ENCODE measurements around the gene CHD9. TPM values are rescaled to one million over a fixed set of nuclear protein-coding genes. Genes with fewer than 3 reads are reported as not detected.

CHD9 gene
- total RNA-seq, 1 donor from 2014 or later, result 68.6 TPM

DNA sequence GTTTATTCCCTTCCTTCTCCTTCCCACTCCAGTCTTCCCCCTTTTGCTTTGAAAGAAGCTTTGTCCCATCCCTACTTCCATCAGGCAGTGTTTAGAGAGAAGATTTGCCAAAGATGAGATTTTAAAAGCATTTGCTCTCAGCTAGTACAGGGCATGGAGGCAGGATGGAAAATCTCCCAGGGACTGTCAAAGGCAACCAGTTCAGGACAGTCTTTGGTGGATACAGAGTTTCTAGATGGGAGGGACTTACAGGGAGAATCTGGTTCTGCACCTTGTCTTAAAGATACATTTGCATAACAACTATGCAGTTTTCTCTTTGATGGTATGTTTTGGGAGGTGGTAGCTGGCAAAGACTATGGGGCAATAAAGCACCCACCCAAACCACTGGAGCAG is 26.2 kb downstream of the CHD9 start:
- no peak for DNase-seq (ENCODE audit: extremely low spot score, unreplicated experiment)
- peaks cover 4% of the 10 kb centered on the region for H3K9me3 Mint-ChIP-seq
- peak overlapping the region; percentile 71 for H3K4me3 Mint-ChIP-seq
- H3K27me3 Mint-ChIP-seq, result no peaks in the 10 kb centered on the region
- H3K27ac Mint-ChIP-seq, result peak overlapping the region; percentile 95
- H3K36me3 Mint-ChIP-seq, result peaks cover 8% of the 10 kb centered on the region
- H3K4me1 Mint-ChIP-seq (ENCODE audit: unreplicated experiment), result peaks cover 46% of the 10 kb centered on the region
- TF ChIP-seq, protein P1, sequence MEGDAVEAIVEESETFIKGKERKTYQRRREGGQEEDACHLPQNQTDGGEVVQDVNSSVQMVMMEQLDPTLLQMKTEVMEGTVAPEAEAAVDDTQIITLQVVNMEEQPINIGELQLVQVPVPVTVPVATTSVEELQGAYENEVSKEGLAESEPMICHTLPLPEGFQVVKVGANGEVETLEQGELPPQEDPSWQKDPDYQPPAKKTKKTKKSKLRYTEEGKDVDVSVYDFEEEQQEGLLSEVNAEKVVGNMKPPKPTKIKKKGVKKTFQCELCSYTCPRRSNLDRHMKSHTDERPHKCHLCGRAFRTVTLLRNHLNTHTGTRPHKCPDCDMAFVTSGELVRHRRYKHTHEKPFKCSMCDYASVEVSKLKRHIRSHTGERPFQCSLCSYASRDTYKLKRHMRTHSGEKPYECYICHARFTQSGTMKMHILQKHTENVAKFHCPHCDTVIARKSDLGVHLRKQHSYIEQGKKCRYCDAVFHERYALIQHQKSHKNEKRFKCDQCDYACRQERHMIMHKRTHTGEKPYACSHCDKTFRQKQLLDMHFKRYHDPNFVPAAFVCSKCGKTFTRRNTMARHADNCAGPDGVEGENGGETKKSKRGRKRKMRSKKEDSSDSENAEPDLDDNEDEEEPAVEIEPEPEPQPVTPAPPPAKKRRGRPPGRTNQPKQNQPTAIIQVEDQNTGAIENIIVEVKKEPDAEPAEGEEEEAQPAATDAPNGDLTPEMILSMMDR (conservative IDR thresholded peaks at IDR 0.05), result no peak

DNA sequence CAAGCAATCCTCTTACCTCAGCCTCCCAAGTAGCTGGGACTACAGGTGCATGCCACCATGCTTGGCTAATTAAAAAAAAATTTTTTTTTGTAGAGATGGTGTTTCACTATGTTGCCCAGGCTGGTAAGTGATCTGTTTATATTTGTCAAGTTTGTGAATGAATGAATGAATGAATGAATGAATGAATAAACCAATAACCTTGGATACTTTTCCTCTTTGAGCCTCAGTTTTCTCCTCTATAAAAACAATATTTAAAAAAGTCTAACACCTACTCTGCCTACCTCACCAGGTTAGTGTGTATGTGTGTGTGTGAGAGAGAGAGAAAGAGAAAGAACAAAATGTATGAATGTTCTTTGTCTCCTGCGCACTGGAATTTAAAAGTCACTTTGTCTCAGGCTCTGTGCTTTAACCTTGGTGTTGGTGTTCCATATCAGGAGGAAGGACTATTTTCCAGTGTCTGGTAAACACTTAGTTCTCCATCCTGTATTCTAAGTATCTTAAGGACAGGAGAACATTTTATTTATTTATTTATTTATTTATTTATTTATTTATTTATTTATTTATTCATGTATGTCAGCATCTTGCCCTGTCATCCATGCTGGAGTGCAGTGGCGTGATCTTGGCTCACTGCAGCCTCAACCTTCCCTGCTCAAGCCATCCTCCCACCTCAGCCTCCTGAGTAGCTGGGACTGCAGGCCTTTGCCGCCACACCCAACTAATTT is 27.1 kb downstream of the CHD9 start:
- H3K27ac Mint-ChIP-seq, result peak overlapping the region; percentile 58
- no peak for DNase-seq (ENCODE audit: extremely low spot score, unreplicated experiment)
- no peaks in the 10 kb centered on the region for H3K27me3 Mint-ChIP-seq
- H3K9me3 Mint-ChIP-seq, result peaks cover 4% of the 10 kb centered on the region
- H3K4me1 Mint-ChIP-seq (ENCODE audit: unreplicated experiment), result peaks cover 52% of the 10 kb centered on the region
- peaks cover 8% of the 10 kb centered on the region for H3K36me3 Mint-ChIP-seq
- TF ChIP-seq, protein P1 (conservative IDR thresholded peaks at IDR 0.05), result no peak
- H3K4me3 Mint-ChIP-seq, result no peak overlapping the region

DNA sequence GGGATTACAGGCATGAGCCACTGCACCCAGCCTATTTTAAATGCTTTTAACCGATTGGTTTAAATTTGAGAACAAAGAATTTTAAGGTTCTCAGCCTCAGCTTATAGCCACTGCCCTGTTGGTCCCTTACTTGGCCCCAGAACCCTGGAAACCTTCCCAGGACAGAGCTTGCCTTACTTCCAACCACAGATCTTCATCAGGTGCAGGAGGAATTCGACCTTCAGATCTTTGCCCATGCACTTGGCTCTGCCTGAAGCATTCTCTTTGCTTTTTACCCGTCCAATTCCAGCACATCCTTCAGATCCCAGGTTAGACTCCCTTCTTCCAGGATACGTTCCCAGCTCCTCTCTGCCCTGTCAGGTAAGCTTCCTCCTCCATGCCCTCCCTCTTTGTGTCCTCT is 27.7 kb downstream of the CHD9 start:
- H3K4me1 Mint-ChIP-seq (ENCODE audit: unreplicated experiment), result peaks cover 54% of the 10 kb centered on the region
- peaks cover 4% of the 10 kb centered on the region for H3K9me3 Mint-ChIP-seq
- peaks cover 8% of the 10 kb centered on the region for H3K36me3 Mint-ChIP-seq
- no peak for DNase-seq (ENCODE audit: extremely low spot score, unreplicated experiment)
- no peaks in the 10 kb centered on the region for H3K27me3 Mint-ChIP-seq
- peak overlapping the region; percentile 40 for H3K4me3 Mint-ChIP-seq
- peak overlapping the region; percentile 87 for H3K27ac Mint-ChIP-seq
- TF ChIP-seq, protein P1 (conservative IDR thresholded peaks at IDR 0.05), result no peak

DNA sequence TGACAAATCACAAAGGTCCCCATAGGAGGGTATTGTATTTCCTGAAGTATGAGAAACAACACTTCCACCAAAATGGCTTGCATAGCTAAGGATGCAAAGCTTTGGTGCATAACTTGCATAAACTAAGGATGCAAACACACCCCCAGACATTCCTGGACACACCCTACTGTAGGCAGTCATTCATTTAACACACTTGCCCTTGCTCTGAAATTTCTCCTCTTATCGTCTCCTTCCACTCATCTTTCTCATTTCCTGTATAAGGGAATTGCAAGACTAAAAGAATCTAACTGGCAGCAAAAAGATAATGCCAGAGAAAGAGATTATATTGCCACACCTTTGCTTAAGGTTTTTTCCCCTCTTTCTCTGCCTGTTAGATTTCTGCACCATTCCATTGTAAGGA is 28.3 kb downstream of the CHD9 start:
- no peak for DNase-seq (ENCODE audit: extremely low spot score, unreplicated experiment)
- Mint-ChIP-seq H3K4me1 (ENCODE audit: unreplicated experiment) (peaks cover 52% of the 10 kb centered on the region), H3K4me3 (peak overlapping the region; percentile 40), H3K9me3 (peaks cover 4% of the 10 kb centered on the region), H3K36me3 (peaks cover 4% of the 10 kb centered on the region), H3K27me3 (no peaks in the 10 kb centered on the region), H3K27ac (peak overlapping the region; percentile 87)
- TF ChIP-seq, protein P1 (conservative IDR thresholded peaks at IDR 0.05), result no peak

DNA sequence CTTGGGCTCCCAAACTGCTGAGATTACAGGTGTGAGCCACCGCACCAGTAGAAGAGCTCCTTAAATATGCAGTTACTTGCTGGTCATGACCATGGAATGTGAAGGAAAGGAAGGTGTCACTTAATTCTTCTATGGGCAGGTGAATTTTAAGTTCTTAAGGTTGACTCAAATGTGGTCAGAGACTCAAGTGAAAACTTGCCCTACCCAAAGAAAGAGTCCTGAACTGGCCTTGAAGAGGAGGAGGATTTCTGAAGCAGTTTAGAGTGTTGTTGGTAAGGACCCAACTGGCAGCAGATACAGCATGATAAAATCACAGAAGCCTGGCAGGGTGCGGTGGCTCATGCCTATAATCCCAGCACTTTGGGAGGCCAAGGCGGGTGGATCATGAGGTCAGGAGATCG is 29.4 kb downstream of the CHD9 start:
- Mint-ChIP-seq H3K4me3 (no peak overlapping the region), H3K36me3 (no peaks in the 10 kb centered on the region), H3K9me3 (peaks cover 4% of the 10 kb centered on the region), H3K4me1 (ENCODE audit: unreplicated experiment) (peaks cover 46% of the 10 kb centered on the region), H3K27me3 (no peaks in the 10 kb centered on the region), H3K27ac (peak overlapping the region; percentile 29)
- TF ChIP-seq, protein P1 (conservative IDR thresholded peaks at IDR 0.05), result no peak
- DNase-seq (ENCODE audit: extremely low spot score, unreplicated experiment), result no peak

Data from type B pancreatic cell (in vitro differentiated cells).